T-helper 1 cell (primary cell): ENCODE data around the gene FOXP1.
"Not testable (repeated sequence)": the region's sequence is repeated elsewhere in the genome, so short reads cannot be mapped to it uniquely, and the experiment has no call there.

ENCODE experiments used
- DNase-seq, 5 donors: peaks; one replicate each; pipeline ENCODE4 v3.0.0-alpha.2; 2012 to 2020

The FOXP1 gene

GRCh38 chr3:71447197-71447596 lies 136.3 kb downstream of the FOXP1 start:
- no peak for DNase-seq

GRCh38 chr3:71446734-71447133 lies 136.8 kb downstream of the FOXP1 start:
- DNase-seq: no peak

DNA sequence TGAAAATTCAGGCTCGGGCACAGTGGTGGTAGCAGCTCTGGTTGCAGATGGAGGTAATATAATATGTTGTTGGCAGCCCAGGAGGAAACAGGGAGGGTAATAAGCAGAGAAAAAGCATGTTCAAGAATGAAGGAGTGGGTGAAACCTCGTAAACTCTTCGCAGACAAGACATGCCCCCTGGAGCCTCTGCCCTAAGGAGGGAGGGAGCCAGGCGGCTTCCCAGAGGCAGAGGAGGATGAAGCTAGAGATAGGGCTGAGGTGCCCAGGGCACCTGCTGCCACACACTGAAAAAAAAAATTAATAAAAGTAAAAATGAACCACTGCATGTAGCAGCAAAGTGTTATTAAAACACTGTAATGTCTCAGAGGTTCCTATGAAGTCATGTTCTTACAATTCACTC lies 137.3 kb downstream of the FOXP1 start:
- no peak for DNase-seq

DNA sequence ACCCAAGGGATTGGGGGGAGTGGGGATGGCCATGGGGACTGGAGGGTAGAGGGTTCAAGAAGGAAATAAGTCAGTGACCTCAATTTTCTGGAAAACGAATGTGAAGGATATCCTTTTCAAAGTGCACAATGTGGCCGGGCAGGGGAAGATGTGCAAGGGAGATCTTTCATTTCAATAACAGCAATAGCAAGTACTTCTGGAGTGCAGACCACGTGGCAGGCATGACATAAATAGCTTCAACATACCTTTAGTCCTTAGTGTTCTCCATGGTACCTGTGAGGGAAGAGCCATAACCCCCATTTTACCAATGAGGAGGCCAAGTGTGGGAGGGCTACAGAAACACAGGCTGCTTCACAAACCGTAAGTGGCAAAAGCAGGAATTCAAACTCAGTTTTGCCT lies 138.7 kb downstream of the FOXP1 start:
- DNase-seq: no peak

GRCh38 chr3:71444028-71444860 lies 139.3 kb downstream of the FOXP1 start:
- DNase-seq: peak; percentile 51 to 94 (median 66)

DNA sequence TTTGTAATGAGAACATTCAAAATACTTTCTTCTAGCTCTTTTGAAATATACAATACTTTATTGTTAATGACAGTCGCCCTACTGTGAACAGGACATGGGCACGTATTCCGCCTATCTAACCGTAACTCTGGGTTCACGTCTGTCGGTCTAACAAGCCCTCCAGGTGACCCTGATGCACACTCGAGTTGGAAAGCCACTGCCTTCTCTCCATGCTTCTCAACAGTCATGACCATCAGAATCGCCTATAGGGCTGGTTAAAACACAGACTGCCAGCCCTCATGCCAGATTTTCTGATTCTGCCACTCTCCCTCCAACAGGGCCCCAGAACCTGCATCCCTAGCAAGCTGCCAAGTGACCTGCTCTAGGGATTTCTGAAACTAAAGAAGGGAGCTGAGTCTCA lies 140.2 kb downstream of the FOXP1 start:
- DNase-seq: no peak

GRCh38 chr3:71442652-71443042 lies 140.9 kb downstream of the FOXP1 start:
- no peak for DNase-seq

- no peak for DNase-seq
Measured at GRCh38 chr3:71441925-71442651, 141.4 kb downstream of the FOXP1 start.

DNA sequence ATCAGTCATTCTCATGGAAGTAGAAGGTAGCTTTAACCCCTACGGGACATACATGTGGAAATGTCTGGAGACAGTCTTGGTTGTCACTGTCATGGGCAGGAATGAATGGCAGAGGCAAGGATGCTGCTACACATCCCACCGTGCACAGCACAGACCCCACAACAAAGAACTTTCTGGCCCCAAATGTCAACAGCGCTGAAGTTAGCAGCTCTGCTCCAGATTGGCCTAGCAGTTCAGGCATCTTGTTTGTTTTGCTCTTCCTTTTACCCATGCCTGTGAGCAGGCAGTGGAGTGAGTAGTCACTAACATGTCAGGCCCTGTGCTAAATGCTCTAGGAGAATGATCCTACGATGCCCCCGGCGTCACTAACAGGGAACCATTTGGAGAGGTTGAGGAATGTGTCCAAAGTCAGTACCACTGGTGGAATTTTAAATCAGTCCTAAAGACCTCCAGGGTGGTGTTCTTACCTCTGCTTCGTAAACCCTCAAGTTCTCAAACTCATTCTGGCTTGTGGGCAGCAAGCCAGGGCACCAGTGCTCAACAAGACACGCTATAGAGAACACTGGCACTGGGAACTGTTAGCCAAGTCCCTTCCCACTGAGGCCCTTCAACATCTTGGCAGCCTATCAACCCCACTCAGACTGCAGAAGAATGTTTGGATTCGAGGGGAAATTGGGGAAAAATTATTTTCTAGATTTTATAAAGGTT lies 142.2 kb downstream of the FOXP1 start:
- no peak for DNase-seq

- DNase-seq: no peak
Measured at GRCh38 chr3:71438904-71439303, 144.6 kb downstream of the FOXP1 start.

GRCh38 chr3:71438071-71438685 lies 145.3 kb downstream of the FOXP1 start:
- no peak for DNase-seq

GRCh38 chr3:71436337-71436736 lies 147.2 kb downstream of the FOXP1 start:
- no peak for DNase-seq

- not testable (repeated sequence) for DNase-seq
Measured at GRCh38 chr3:71435836-71436235, 147.7 kb downstream of the FOXP1 start.

DNA sequence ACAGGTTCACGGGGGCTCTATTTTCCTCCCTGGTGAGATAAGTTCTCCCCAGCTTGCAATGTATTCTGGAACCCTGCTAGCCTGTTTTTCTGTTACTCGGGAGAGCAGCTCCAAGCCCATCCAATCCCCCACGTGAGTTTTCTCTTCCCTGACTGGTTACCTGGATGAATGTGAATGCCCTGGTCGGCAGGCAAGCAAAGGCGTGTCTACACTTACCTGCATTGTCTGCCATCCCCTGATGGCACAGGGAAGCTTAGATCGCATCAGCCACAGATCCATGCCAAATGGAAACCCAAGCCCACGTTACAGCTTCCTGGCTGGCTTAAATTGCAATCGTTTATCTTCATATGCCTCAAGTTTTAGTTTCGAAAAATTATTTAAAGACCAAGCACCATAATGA lies 149.9 kb downstream of the FOXP1 start:
- DNase-seq: no peak

GRCh38 chr3:71432044-71432975 lies 151.2 kb downstream of the FOXP1 start:
- DNase-seq: no peak

- no peak for DNase-seq
Measured at GRCh38 chr3:71430941-71431552, 152.5 kb downstream of the FOXP1 start.

DNA sequence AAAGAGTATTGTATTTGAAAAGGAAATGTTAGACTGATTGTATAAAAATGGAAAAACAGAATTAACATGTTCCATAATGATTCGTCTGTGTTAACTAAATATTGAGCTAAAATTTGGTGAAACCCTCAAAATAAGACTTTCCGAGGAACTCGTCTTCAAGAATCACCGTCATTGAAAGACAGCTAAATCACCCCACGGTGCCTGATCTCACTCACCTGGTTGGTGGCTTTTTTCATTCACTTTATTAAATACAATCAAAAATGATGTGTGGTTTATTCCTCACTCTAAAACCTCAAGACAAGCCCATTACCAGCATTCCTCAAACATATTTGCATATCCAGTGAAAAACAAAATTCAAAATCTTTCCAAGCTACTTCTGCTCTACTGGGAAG lies 153.9 kb downstream of the FOXP1 start:
- no peak for DNase-seq

GRCh38 chr3:71428841-71429596 lies 154.5 kb downstream of the FOXP1 start:
- no peak for DNase-seq

DNA sequence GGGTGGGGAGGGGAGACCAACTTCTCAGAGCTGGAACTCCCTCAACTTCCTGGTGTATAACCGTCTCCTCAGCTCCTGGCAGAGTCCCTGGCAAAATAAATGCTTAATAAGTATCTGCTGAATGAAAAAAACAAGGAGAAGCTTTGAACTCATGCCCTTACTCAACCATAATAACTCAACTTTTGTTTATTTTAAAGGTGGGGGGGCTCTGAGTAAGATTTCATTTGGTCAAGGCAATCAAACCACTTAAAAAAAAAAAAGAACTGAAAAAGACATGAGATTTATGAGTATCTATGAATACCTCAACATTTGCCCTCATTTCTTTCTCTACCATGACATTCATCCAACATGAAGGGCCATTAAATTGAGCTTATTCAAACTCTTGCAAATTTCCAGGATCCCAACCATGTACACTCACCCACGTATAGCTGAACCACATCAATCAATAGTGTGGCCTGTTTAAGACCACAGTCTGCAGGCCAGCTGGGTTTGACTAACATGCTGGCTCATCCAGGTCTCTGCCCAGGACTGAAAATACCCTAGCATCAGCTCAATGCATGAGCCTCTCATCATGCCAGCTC lies 157.9 kb downstream of the FOXP1 start:
- no peak for DNase-seq

DNA sequence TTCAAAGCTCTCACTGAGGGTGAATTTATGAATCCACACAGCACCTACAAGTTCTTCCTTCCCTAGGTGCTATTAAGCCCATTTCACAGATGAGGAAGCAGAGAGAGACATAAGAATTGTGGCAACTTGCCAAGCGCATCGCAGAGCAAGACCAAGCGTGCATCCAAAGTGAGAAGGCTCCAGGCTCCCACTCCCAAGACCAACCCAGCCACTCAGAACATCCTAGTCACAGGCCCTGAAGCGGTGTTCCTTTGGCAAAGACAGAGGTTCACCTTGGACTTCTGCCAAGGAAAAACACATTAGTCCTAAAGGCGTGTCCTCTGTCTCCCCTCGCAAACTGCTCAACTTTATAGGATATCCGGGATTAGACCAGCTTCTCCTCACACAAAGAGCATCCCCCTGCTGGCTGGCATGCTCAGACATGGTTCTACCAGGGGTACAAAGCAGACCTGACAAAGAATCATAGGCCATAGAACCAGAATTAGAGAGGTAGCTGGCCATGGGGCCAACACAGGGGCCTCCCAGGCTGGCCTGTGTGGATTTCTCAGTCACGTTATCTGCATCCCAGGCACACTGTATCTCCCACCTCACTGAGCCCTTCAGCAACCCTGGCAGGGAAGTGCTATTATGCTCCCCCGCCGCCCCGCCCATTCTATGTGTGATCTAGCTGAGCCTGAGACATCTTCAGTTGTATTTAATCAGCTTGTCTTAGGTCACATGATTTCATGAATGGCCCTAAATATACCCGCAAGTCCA lies 160.2 kb downstream of the FOXP1 start:
- no peak for DNase-seq
